GM19025 (cell line): ENCODE results near the gene SEMA5B.

Source experiments
- ATAC-seq: cut with Tn5 transposase; IDR thresholded peaks from one replicate; pipeline ENCODE4 v1.9.1; 2021; ENCODE audit warnings: mild to moderate bottlenecking, low read depth, moderate library complexity; ENCODE audit not compliant: unreplicated experiment

The SEMA5B gene

DNA sequence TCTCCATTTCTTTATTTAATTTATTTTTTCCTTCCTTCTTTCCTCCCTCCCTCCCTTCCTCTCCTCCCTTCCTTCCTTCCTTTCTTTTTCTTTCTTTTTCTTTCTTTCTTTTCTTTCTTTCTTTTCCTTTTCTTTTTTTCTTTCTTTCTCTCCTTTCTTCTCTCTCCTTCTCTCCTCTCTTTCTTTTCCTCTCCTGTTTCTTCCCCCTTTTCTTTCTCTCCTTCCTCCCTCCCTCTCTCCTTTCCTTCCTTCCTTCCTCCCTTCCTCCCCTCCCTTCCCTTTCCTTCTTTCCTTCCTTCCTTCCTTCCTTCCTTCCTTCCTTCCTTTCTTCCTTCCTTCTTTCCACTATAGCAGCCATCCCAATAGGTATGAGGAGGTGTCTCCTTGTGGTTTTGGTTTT is 32.5 kb upstream of the SEMA5B start:
- ATAC-seq: no peak

DNA sequence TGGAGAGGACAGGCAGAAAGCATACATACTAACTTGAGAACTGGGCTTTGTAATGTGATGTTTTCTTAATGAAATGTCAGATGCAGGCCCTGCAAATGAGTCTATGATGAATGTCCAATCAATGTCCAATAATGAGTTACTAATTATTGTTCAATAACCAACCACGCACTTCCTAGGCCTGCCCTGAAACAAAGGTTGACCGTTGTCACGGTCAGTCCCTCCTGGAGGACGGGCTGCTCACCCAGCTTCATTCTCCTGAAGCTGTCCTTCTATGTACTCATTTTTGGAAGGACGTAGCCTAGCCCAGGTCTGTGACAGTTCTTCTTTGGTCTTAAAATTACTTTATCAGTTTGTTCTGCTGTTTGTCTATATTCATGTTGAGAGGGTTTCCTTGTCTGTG is 30.9 kb upstream of the SEMA5B start:
- ATAC-seq: no peak

DNA sequence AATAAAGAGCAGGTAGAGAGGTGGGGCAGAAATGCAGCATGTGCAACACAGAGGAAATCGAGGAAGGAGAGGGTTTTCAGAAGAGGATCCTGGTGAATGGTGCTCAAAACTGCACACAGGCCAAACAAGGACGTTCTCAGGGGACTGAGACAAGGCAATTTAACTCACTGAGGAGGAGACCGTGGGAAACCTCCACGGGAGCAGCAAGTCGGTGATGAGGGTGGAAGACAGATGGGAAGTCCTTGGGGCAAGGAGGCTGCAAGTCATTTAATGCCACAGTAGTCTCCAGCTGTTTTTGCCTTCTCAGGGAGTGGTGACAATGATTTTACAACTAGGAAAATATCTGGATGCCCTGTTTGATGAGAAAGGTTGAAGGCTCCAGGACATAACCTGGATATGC is 27.8 kb upstream of the SEMA5B start:
- no peak for ATAC-seq

GRCh38 chr3:123054931-123055330 is 27.4 kb upstream of the SEMA5B start:
- ATAC-seq: no peak

GRCh38 chr3:123054109-123054778 is 26.7 kb upstream of the SEMA5B start:
- ATAC-seq: no peak

- no peak for ATAC-seq
Measured at GRCh38 chr3:123053107-123053506, 25.5 kb upstream of the SEMA5B start.

- ATAC-seq: no peak
Measured at GRCh38 chr3:123050666-123051065, 23.1 kb upstream of the SEMA5B start.

DNA sequence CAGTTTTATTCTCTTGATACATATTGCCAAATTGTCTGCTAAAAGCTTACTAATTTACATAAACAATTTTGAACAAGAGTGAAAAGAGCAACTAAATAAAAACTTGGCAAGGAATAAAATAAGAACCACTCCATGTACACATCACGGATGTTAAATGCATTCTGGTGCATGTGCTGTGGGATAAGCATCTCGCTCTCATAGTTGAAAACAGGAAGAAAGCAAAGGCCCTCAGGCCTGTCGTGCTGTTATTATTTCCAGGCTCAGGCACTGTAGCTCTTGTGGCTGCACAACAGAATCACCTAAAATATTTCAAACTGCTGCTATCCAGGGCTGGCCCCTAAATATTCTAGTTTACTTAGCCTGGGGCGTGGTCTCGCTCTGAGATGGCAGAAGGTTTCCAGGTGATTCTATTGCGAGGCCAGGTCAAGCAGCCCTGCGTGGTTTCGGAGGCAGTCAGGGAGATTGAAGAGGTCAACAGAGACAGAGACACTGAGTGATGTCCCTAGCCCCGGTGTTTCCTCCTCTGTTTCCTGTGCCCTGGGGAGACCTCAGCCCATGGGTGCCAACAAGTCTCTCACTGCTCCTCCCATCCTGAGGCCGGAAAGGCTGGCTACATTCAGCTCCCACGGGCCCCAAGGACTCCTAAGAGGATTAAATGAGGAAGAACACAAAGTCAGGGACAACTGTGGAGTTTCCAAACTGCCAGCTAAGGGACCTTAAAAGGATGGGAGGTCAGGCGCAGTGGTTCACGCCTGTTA is 21.1 kb upstream of the SEMA5B start:
- no peak for ATAC-seq

GRCh38 chr3:123047062-123047319 is 19.4 kb upstream of the SEMA5B start:
- ATAC-seq: no peak

DNA sequence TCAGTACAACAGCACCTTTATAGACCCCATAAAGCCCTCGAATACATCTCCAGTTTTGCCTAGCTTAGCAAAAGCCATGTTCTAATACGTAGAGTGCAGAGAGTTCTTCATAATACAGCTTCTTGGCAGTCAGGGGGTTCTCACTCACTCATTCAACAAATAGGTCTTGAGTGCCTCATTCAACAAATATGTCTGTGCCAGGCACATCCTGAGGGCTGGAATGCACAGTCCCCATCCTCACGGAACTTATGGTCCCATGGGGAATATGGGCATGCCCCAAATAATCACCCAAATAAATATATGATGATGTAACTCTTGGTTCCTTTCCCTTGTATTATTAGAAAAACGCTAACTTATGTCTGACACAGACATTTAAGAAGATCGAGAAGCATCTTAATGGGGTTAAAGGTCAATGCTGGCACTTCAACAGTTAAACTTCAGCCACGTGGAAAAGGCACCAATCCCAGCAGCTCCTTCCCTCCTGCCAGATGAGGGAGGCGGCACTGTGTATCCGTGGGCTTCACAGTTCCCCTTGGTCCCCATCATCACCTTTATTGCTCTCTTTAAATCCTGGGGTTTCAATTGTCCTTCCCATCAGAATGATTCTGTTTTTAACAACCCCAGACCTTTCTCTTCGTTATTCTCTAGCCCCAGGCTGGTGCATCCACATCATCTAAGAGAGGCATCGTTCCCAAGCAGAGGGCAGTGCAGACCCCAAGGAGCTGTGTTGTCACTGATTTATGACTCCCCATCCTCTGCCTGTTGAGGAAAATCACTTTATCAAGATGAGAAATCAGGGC is 18.9 kb upstream of the SEMA5B start:
- no peak for ATAC-seq

DNA sequence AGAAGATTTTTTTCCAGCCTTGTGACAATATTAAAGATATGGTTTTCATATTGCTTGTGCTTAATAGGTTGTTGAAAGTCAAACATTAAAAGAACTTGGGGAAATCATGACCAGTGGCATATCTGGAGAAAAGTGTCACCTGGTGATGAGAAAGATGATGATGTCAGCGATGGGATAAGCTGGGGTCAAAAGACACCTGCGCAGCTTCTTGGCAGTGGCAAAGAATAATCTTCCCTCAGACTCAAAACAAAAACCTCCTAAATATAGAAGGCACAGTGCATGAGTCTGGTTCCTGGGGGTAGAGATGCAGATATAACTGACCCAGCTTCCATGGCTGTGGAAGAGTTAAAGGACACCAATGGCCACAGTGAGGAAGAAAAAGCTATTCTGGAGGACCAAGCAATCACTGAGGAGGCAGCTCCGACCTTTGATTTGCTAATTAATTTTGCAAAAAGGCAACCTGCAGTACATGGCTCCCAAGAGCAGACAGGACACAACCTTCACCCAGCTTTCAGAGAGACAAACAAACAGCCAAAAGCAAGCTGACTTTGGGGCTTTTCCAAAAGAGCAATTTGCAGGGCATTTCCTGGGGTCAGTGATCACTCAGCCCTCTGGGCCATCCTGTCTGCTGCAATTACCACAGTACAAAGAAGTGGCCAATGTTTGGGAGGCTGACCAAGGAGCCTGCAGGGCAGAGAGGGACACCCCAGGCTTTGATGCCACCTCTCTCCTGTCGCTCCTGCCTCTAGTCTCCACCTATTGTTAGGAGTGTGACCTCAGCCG is 17.6 kb upstream of the SEMA5B start:
- no peak for ATAC-seq

- ATAC-seq: no peak
Measured at GRCh38 chr3:123042413-123042812, 14.8 kb upstream of the SEMA5B start.

DNA sequence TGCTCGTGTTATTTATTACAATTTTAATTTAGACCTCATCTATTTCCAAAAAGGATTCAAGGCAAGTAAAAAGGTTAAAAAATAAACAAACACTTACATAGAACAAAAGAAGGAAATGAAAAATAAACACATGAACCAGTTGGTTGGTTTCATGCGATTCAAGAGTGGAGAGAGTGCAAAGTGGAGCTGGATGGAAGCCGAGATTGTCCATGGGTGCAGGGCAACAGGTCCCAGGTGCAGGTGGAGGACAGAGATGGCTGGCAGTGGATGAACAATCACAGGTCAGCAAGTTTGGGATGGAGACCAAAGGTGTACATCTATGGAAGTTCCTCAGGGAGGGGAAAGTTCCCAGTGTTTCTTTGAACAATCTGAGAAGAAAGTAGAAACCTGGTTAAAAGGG is 11.6 kb upstream of the SEMA5B start:
- no peak for ATAC-seq

DNA sequence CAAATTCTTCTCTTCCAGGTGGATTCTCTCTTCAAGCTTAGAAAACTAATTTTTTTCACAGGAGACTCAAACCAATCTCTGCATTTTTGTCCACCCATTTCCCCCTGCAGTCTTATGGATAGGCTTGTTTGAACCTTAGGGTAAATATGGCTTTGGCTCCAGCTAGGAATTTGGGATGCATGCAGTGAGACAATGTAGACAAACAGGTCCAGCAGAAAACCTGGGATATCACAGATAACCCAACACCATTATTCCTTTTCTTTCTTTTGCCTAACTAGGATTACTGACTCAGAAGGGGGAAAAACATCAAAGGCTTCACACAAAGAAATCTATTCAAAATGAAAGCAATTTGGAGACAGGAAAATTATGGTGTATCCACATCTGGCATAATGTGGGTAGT is 11.2 kb upstream of the SEMA5B start:
- no peak for ATAC-seq

GRCh38 chr3:123037015-123037375 is 9.4 kb upstream of the SEMA5B start:
- no peak for ATAC-seq

DNA sequence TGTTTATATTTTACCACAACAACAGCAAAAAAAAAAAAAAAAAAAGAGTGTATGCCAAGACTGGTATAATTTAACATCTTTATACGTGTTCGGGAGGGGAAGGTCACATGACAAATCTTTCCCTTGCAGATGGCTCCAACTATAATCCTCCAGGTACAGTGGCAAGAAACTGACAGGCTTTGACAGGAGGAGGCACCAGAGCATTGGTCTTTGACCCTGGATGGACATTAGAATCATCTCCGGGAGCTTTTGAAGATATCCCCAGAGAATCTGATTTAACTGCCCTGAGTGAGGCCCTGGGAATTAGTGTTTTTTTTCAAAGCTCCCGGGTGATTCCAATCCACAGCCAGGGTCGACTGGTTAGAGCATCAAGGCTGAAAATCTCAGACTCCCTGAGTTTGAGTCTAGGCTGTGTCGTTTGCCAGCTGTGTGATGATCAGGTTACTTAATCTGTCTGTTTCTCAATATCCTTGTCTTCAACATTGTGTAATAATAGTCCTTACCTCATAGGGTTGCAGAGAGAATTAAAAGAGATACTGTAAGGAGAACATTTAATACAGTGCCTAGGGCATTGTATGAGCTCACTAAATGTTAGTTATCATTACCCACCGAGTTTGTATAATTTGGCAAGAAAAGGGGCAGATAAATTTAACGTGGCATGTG is 8.9 kb upstream of the SEMA5B start:
- no peak for ATAC-seq

- no peak for ATAC-seq
Measured at GRCh38 chr3:123034996-123035395, 7.4 kb upstream of the SEMA5B start.

- no peak for ATAC-seq
Measured at GRCh38 chr3:123034120-123034519, 6.6 kb upstream of the SEMA5B start.

DNA sequence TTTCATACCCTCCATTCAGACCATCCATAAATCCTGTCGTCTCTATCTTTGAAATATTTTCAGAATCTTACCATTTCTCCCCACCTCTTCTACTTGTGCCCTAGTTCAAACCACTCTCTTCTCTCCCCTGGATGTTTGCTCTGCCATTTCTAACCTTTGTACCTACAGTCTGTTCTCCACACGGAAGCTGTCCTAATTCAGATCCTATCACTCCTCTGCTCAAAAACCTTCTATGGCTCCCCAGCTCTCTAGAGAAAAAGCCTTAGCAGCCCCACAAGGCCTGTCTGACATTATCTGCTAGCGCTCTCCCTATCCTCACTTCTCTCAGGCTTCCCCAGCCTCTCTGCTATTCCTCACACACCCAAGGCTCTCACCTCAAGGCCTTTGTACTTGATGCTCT is 4.5 kb upstream of the SEMA5B start:
- ATAC-seq: no peak

DNA sequence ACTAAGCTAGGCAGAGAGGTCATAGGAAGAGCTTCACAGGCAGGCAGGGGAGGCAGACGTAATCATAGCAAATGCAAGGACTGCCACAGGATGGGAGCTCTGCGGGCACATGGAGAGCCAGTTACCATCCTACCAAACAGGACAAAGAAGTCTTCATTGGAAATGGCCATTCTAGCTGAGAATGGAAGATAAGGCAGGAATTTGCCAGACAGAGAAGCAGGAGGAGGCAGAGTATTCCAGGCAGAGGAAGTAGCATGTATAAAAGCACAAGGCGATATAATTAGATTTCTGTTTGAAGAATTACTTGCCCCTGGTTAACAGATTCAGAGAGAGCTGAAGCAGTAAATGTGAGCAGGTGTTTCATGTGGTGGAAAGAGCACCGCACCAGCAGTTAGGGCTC is 3.5 kb upstream of the SEMA5B start:
- ATAC-seq: no peak
